Hippocampal formation (tissue), 2 donors: ENCODE data around the gene RSPO3.

Experiments used
- DNase-seq, 2 donors: peaks; one replicate each; lab custom pipeline; 2025; lab: John Stamatoyannopoulos, UW

RSPO3 gene

DNA sequence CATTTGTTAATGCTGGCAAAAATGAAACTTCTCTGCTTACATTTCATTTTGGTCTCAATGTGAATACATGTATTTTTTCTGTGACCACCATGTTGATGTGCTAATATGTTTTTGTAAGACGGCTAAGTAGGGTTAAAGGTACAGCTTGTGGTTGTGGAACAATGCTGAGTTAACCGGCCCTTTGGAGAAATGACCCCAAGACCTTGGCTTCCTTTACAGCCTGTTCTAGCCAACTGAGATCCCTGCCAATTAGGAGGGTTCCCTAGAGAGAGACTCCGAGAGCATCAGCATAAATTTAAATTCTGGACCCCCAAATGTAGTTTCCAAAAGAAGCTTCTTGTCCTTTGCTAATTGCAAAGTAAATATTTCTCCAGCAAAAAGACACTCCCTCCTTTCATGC, 44.4 kb downstream of the RSPO3 start:
- no peak for DNase-seq

- no peak for DNase-seq
Measured at GRCh38 chr6:127164036-127164435, 45.6 kb downstream of the RSPO3 start.

GRCh38 chr6:127164565-127164964, 46.1 kb downstream of the RSPO3 start:
- DNase-seq = no peak

- no peak for DNase-seq
Measured at GRCh38 chr6:127173156-127173940, 54.9 kb downstream of the RSPO3 start.

DNA sequence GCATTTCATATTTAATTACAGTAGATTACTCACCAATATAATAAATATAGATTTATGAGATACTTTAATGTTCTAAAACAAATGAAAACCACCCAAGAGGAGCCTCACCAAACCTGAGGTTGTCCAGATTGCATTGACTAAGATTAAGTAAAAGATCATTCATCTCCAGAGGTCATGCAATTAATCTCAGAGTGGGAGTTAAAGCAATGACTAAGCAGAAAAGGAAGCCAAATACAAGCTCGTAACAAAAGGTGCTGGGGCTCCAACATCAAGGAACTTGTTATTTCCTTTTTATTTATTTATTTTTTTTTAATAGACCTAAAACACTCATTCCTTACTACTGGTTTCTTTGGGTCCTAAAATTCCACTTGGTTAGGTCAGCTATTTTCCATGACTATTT, 57.7 kb downstream of the RSPO3 start:
- DNase-seq = no peak

DNA sequence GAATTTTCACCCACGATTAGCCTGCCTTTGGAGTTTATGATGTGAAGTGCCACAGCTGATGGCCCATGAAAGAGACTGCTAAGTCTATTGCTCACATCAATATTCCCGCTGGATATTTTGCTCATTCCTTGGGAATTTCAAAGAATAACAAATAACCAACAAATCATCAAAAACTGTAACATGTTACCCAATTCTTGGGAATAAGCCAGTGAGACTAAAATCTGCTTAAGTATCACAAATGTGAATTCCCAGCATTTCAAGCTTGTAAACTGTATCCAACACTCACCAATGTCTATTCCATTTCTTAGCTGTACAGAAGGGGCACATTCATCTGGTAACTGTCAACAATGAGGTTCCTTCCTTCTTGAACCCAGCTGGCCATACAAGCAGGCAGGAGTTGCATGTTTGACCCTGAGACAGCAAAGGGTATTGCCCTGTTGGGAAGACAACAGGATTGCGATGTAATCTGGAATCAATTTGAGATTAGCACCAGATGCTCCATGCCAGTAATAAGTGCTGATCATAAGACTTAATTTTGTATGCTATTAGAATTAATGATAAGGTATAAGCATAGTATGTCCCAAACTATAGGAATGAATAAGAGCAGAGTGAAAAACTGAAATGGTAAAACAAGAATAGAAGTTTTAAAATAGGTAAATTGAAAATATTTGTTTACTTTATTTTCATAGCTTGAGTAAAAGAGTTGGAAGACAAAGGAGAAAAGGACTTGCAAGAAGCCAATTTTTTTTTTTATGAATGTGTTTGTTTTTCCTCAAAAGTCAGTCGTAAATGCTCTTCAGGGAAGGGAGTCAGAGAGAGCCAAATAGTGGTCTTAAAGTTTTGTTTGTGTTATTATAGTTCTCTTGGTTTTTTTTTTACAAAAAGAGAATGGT, 58.8 kb downstream of the RSPO3 start:
- no peak for DNase-seq

DNA sequence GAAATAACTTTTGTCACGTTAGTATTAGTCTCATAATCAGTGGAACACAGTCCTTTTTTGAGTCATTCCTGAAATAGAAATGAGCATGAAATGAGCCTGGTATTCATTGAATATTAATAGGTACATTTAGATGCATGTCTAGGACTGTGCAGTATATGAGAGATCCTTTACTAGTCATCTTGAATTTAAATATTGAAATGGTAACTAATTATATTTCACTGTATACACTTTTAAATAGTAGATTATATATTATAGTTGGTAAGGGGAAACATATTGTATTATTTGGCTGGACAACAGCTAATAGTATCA, 59.4 kb downstream of the RSPO3 start:
- DNase-seq = no peak

DNA sequence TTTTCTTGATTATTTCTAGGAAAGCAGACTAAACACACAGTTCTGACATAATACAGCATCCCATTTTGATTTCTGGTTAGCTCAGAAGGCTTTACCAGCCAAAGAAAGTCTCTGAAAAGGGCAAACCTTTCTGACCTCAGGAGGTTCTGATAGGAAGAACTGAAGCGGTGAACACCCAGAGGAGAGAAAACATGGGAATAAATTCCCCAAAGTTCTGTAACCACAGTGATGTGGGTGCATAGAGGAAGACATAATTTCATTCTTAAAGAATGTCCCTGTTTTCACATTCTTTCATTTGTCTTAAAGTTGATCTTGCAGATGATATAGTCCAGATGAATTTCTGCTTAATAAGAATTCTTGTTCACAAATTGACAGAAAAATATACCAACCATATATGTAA, 60.3 kb downstream of the RSPO3 start:
- DNase-seq = no peak

DNA sequence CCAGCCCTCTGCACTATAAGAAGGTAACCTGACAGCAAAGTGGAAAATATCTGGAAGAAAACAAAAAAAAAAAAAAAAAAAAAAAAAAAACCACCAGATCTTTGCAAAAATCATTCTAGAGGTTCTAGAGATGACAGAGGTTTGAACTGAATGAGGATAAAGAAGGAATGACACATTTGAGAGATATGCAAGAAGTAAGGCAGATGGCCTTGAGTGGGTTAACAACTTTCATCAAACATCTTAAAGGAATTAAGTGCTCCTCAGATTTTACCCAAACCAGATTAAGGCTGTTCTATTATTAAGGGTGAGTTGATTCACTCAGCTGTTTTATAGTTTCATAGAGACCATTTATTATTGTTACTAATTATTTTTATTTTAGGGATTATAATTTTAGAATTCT, 62.0 kb downstream of the RSPO3 start:
- DNase-seq = no peak

GRCh38 chr6:127182501-127182900, 64.0 kb downstream of the RSPO3 start:
- no peak for DNase-seq

GRCh38 chr6:127185437-127185995, 67.0 kb downstream of the RSPO3 start:
- no peak for DNase-seq

- DNase-seq = no peak
Measured at GRCh38 chr6:127186889-127187288, 68.4 kb downstream of the RSPO3 start.

- no peak for DNase-seq
Measured at GRCh38 chr6:127188744-127189143, 70.3 kb downstream of the RSPO3 start.

DNA sequence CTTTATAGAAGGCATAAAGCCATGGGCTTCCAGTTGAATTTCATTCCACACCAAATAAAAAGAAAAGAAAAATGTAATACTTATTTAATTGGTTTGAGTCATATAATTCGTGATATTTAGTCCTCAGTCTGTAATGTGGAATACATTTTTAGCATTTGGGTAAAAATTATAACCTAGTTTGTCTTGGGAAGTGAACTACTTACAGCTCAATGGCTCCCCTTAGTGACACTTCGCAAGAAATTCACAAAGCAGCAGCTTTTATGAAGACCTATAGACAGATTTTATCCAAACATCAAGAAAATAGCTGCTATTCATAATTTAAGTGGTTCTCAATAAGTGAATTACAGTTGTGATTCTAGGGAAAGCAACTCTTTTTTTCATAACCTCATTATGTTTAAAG, 72.1 kb downstream of the RSPO3 start:
- DNase-seq = no peak

DNA sequence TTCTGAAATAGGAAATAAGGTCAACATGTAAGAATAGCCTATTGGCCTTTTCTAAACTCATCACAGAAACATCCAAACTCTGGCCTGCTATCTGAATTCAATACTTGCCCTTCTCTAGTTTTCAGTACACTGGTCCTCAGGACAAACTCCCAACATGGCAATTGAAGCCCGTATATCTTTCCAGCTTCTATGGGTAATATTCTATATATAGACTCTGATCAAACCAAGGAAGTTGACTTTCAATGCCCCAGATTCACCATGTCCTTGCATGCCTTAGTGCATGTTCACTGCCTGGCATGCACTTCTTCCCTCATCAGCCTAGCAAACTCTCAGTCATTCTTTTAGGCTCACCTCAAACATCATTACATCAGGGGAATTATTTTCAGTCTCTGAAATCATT, 73.2 kb downstream of the RSPO3 start:
- DNase-seq = no peak

- no peak for DNase-seq
Measured at GRCh38 chr6:127192911-127193541, 74.6 kb downstream of the RSPO3 start.

DNA sequence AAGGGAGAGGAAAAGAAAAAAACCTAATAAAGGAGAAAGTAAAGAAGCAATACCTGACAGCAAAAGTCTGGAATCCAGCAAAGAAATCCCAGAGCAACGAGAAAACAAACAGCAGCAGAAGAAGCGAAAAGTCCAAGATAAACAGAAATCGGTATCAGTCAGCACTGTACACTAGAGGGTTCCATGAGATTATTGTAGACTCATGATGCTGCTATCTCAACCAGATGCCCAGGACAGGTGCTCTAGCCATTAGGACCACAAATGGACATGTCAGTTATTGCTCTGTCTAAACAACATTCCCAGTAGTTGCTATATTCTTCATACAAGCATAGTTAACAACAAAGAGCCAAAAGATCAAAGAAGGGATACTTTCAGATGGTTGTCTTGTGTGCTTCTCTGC, 77.4 kb downstream of the RSPO3 start:
- DNase-seq = no peak

GRCh38 chr6:127198549-127198948, 80.1 kb downstream of the RSPO3 start:
- no peak for DNase-seq

DNA sequence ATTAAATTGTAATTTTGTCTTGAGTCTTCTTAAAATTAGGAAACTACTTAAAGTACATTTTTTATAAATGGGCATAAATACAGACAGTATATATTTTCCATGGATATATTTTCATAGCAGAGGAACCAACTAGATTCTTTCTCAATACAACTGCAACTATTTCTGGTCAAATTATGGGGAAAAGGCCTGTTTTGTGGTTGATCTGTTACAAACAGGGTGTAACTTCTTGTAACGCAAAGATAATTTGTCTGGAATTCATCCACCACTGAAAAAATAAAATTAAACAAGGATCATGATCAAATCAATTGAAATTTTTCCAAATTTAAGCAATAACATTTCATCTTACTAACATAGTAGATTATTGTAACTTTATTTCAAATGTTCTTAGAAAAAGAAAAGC, 81.0 kb downstream of the RSPO3 start:
- no peak for DNase-seq

- no peak for DNase-seq
Measured at GRCh38 chr6:127200114-127200513, 81.6 kb downstream of the RSPO3 start.

- DNase-seq = no peak
Measured at GRCh38 chr6:127201321-127201720, 82.8 kb downstream of the RSPO3 start.

DNA sequence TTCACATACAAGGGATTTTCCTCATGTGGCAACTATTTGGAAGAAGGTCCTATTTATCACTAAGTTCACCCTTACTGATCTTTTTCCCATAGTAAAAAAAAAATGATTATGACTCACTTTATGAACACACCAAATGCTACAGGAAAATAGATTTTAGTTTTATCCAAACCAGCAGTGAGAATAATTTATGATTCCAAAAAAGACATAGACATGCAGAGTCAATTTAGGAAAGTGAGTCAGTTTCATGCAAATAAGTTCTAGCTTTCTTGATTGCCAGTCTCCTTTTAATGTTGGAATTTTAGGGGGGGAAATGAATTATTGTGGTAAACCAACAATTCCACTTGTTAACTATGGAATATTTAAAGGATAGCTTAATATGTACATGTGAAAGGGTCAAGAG, 84.2 kb downstream of the RSPO3 start:
- DNase-seq = no peak

DNA sequence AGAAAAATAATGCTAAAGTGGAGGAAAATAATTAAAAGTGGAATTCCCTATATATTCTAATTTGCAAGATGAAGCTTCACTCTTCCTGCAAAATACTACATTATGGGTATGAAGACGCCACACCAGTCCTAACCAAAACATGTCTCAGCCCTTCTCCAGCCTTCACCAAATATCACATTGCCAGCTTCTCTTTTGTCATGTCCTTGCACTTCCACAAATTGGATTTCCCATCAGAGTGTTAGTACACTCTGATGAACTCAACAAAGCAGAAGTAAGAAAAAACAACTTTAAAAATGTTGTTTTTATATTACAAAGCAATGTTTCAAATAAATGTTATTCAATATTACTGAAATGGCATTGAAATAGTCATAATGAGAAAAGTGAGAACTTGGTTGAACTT, 85.8 kb downstream of the RSPO3 start:
- DNase-seq = no peak
